Fibroblast of skin of left biceps (primary cell): ENCODE results near the gene UNC45A.

Experiments
- DNase-seq, 2 experiments: peaks; one replicate each; pipeline ENCODE4 v3.0.0-alpha.2; 2013; ENCODE audit warnings: low read depth in 2 of 2

UNC45A gene

GRCh38 chr15:90966262-90966661 lies 31.2 kb downstream of the UNC45A start:
- no peak for DNase-seq

- DNase-seq: no peak
These were observed 32.1 kb downstream of the UNC45A start for GRCh38 chr15:90967206-90967605.

- no peak for DNase-seq
These were observed 33.3 kb downstream of the UNC45A start for GRCh38 chr15:90968434-90968833.

- DNase-seq: no peak
These were observed 35.2 kb downstream of the UNC45A start for GRCh38 chr15:90970274-90970673.

GRCh38 chr15:90972133-90972532 lies 37.0 kb downstream of the UNC45A start:
- no peak for DNase-seq

- DNase-seq: no peak
These were observed 39.1 kb downstream of the UNC45A start for GRCh38 chr15:90974216-90974615.

GRCh38 chr15:90979582-90979981 lies 44.5 kb downstream of the UNC45A start:
- no peak for DNase-seq

- no peak for DNase-seq
These were observed 46.6 kb downstream of the UNC45A start for GRCh38 chr15:90981681-90982080.

- DNase-seq: no peak
These were observed 47.0 kb downstream of the UNC45A start for GRCh38 chr15:90982135-90982534.

GRCh38 chr15:90986790-90987507 lies 51.9 kb downstream of the UNC45A start:
- DNase-seq: no peak

GRCh38 chr15:90987561-90988141 lies 52.6 kb downstream of the UNC45A start:
- DNase-seq: no peak

- no peak for DNase-seq
These were observed 53.2 kb downstream of the UNC45A start for GRCh38 chr15:90988296-90988695.

GRCh38 chr15:90989040-90989768 lies 54.1 kb downstream of the UNC45A start:
- no peak for DNase-seq

- no peak for DNase-seq
These were observed 55.4 kb downstream of the UNC45A start for GRCh38 chr15:90990446-90990845.

GRCh38 chr15:90991587-90992285 lies 56.7 kb downstream of the UNC45A start:
- DNase-seq: no peak

GRCh38 chr15:90994059-90994416 lies 59.0 kb downstream of the UNC45A start:
- no peak for DNase-seq

GRCh38 chr15:90994417-90995311 lies 59.6 kb downstream of the UNC45A start, which contains the start of gene PRC1:
PRC1 (minus strand) TSS chr15:90994535; CDS start chr15:90994417, 118 bp downstream.
- DNase-seq: peak; percentile 92 to 93

GRCh38 chr15:90998737-90999136 lies 63.7 kb downstream of the UNC45A start:
- DNase-seq: no peak

- DNase-seq: no peak
These were observed 66.1 kb downstream of the UNC45A start for GRCh38 chr15:91001209-91001608.
